ENCODE results near the gene UBAP2L. TPM values are rescaled to one million over a fixed set of nuclear protein-coding genes. Genes with fewer than 3 reads are reported as not detected.
A peak's percentile ranks its signal among the peaks of the same experiment; 100 is the strongest.

The UBAP2L gene
- total and polyA plus RNA-seq, 9 of the 15 experiments (the other 6 are each of a cell fraction or from before 2014, with no cell fraction given): 75.0 to 245 (median 119) TPM

DNA sequence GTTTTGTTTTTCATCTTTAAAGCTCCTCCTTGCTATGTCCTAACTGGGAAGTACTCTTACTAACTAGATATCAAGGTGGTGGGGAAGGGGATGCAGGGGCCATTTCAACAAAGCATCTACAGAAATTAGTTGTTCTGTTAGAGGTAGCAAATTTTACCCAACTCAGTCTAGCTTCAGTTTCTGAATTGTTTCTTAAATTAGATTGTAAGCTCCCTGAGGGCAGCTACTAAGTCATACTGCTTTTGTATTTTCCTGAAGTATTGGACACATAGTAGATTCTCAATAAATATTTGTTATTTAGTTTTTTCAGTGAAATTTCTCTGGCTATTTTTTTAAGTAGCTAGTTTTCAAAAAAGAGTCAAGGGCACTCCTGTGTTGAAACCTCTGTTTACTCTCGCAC lies 1.8 kb downstream of the UBAP2L start:
- DNase-seq (ENCODE audit: extremely low read depth in 1 of 4, low spot score in 3 of 4): no peak
- peak overlapping the region; percentile 76 for H3K4me3 ChIP-seq
- no peaks in the 10 kb centered on the region for H4K20me1 ChIP-seq (replicated peaks; ENCODE audit: control insufficient read depth, insufficient read depth, low read length)
- no peaks in the 10 kb centered on the region for H3K27me3 ChIP-seq (ENCODE audit: control insufficient read depth in 2 of 2, insufficient read depth in 2 of 2, low read length in 2 of 2)
- no peak for FAIRE-seq
- ATAC-seq: no peak
- H2AFZ ChIP-seq (ENCODE audit: low read depth, low read length): no peak overlapping the region
- H3K9me1 ChIP-seq (ENCODE audit: control insufficient read depth, insufficient read depth, low read length): no peaks in the 10 kb centered on the region
- H3K27ac ChIP-seq (ENCODE audit: extremely low read depth, low read depth, low read length): no peak overlapping the region
- H3K4me2 ChIP-seq (ENCODE audit: insufficient read depth, low read length): peak overlapping the region; percentile 86
- H3K79me2 ChIP-seq (ENCODE audit: control insufficient read depth, insufficient read depth, low read length): peaks cover 95% of the 10 kb centered on the region
- WGBS (ENCODE audit: insufficient coverage, low coverage, missing lambda C conversion rate): 94% methylated on average over 1 of the region's 1 CpG
- no TSS peak for BruUV-seq (replicated peaks)
- intact Hi-C loops (cut with micrococcal nuclease) (loop anchor here (5.0 kb wide), 1 partner anchor 35 kb away; no protein-coding TSS in a partner anchor), in situ Hi-C loops (cut with MboI) (no loop called here)
- H3K36me3 ChIP-seq (ENCODE audit: control insufficient read depth, insufficient read depth, low read length): peaks cover 77% of the 10 kb centered on the region
- peaks cover 3 to 20% of the 10 kb centered on the region in 2 experiments; a peak in 3 of 5 replicates for H3K4me1 ChIP-seq (replicated peaks in 1 of 2; ENCODE audit: control insufficient read depth in 2 of 2, insufficient read depth in 2 of 2, low read length in 2 of 2)
- POLR2A ChIA-PET: interaction anchor here (0.6 to 4.6 kb wide), 7 partner anchors 10 to 65 kb away, joined by 3 to 32 read pairs (median 5); no protein-coding TSS in a partner anchor
- CTCF ChIA-PET (ENCODE audit: low intra/inter-chr PET ratio): no interaction called here
- H3K9me3 ChIP-seq (replicated peaks; ENCODE audit: control insufficient read depth, insufficient read depth, low read depth, low read length): peaks cover 4% of the 10 kb centered on the region
- H3K9ac ChIP-seq (ENCODE audit: insufficient read depth in 1 of 2, low read depth in 2 of 2, low read length in 2 of 2): no peak overlapping the region
- peak; percentile 85 for TF ChIP-seq ADNP (tag; IDR thresholded peaks at IDR 0.05)
- TF ChIP-seq KLF13 (tag; IDR thresholded peaks at IDR 0.05; ENCODE audit: borderline replicate concordance, low read depth): no peak
- peak in 1 of 2 experiments; percentile 88 for TF ChIP-seq TRIM24 (IDR thresholded peaks at IDR 0.05)
- TF ChIP-seq TARDBP (IDR thresholded peaks at IDR 0.05): no peak
- no peak for TF ChIP-seq ZNF445 (CRISPR knock-in tag; IDR thresholded peaks at IDR 0.05; ENCODE audit: low read depth)
- TF ChIP-seq TRIM28 (IDR thresholded peaks at IDR 0.05): peak; percentile 88; the same call in 1 of the 2 replicates
- TF ChIP-seq CBX3 (IDR thresholded peaks at IDR 0.05; ENCODE audit: borderline replicate concordance in 1 of 2, low read length in 2 of 2): peak in 1 of 2 experiments; percentile 90; a peak in 2 of 3 replicates
- TF ChIP-seq SMARCC2 (IDR thresholded peaks at IDR 0.05; ENCODE audit: low read depth): no peak
- peak; percentile 55 for TF ChIP-seq CHD4 (IDR thresholded peaks at IDR 0.05; ENCODE audit: insufficient read depth, insufficient replicate concordance, low read depth, low read length, poor library complexity, severe bottlenecking)
- TF ChIP-seq BRD4 (IDR thresholded peaks at IDR 0.05): no peak
- no peak for TF ChIP-seq PHF21A (IDR thresholded peaks at IDR 0.05; ENCODE audit: borderline replicate concordance, low read depth)
- TF ChIP-seq, protein P1, sequence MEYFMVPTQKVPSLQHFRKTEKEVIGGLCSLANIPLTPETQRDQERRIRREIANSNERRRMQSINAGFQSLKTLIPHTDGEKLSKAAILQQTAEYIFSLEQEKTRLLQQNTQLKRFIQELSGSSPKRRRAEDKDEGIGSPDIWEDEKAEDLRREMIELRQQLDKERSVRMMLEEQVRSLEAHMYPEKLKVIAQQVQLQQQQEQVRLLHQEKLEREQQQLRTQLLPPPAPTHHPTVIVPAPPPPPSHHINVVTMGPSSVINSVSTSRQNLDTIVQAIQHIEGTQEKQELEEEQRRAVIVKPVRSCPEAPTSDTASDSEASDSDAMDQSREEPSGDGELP (CRISPR knock-in tag; IDR thresholded peaks at IDR 0.05; ENCODE audit: borderline replicate concordance): no peak
- no peak for TF ChIP-seq ZNF134 (CRISPR knock-in tag; conservative IDR thresholded peaks at IDR 0.05)
- TF ChIP-seq, protein P2, sequence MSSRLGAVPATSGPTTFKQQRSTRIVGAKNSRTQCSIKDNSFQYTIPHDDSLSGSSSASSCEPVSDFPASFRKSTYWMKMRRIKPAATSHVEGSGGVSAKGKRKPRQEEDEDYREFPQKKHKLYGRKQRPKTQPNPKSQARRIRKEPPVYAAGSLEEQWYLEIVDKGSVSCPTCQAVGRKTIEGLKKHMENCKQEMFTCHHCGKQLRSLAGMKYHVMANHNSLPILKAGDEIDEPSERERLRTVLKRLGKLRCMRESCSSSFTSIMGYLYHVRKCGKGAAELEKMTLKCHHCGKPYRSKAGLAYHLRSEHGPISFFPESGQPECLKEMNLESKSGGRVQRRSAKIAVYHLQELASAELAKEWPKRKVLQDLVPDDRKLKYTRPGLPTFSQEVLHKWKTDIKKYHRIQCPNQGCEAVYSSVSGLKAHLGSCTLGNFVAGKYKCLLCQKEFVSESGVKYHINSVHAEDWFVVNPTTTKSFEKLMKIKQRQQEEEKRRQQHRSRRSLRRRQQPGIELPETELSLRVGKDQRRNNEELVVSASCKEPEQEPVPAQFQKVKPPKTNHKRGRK (tag; IDR thresholded peaks at IDR 0.05): peak; percentile 35; the same call in 1 of the 2 replicates
- TF ChIP-seq, protein P3, sequence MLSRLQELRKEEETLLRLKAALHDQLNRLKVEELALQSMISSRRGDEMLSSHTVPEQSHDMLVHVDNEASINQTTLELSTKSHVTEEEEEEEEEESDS (CRISPR knock-in tag; IDR thresholded peaks at IDR 0.05): no peak
- no peak for TF ChIP-seq GABPB2 (CRISPR knock-in tag; conservative IDR thresholded peaks at IDR 0.05)
- peak; percentile 93 for TF ChIP-seq ZNF316 (IDR thresholded peaks at IDR 0.05)
- TF ChIP-seq, protein P4, sequence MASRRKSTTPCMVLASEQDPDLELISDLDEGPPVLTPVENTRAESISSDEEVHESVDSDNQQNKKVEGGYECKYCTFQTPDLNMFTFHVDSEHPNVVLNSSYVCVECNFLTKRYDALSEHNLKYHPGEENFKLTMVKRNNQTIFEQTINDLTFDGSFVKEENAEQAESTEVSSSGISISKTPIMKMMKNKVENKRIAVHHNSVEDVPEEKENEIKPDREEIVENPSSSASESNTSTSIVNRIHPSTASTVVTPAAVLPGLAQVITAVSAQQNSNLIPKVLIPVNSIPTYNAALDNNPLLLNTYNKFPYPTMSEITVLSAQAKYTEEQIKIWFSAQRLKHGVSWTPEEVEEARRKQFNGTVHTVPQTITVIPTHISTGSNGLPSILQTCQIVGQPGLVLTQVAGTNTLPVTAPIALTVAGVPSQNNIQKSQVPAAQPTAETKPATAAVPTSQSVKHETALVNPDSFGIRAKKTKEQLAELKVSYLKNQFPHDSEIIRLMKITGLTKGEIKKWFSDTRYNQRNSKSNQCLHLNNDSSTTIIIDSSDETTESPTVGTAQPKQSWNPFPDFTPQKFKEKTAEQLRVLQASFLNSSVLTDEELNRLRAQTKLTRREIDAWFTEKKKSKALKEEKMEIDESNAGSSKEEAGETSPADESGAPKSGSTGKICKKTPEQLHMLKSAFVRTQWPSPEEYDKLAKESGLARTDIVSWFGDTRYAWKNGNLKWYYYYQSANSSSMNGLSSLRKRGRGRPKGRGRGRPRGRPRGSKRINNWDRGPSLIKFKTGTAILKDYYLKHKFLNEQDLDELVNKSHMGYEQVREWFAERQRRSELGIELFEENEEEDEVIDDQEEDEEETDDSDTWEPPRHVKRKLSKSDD (conservative IDR thresholded peaks at IDR 0.05; ENCODE audit: low read length): no peak
- TF ChIP-seq TEAD4 (IDR thresholded peaks at IDR 0.05; ENCODE audit: low read length): no peak
- no peak for TF ChIP-seq TEAD4 (CRISPR knock-in tag; IDR thresholded peaks at IDR 0.05; ENCODE audit: borderline replicate concordance)
